SK-N-SH treated with all-trans-retinoic acid at 6 μM for 48 hours (cell line): ENCODE results near the gene GNPAT.

Source experiments
- BACH2 ChIP-seq: fragments of 250-450 bp; sonication (Bioruptor Pico); IDR thresholded peaks from 2 replicates; pipeline ENCODE4 v1.9.0; 2021; ENCODE audit warnings: mild to moderate bottlenecking, borderline replicate concordance
- ESRRG ChIP-seq: fragments of 250-450 bp; sonication (Bioruptor Pico); IDR thresholded peaks from 2 replicates; pipeline ENCODE4 v1.6.1; 2021; ENCODE audit warnings: mild to moderate bottlenecking
- TOX ChIP-seq: fragments of 250-450 bp; sonication (Bioruptor Pico); IDR thresholded peaks from 2 replicates; pipeline ENCODE4 v1.8.0; 2021; ENCODE audit warnings: mild to moderate bottlenecking, moderate library complexity, borderline replicate concordance
- ZFP30 ChIP-seq: fragments of 450-650 bp; formaldehyde crosslinking; IDR thresholded peaks from 2 replicates; pipeline ENCODE4 v1.5.0; 2022; ENCODE audit warnings: mild to moderate bottlenecking, moderate library complexity
- ZNF8 ChIP-seq: fragments of 450-650 bp; formaldehyde crosslinking; IDR thresholded peaks from 2 replicates; pipeline ENCODE4 v1.5.0; 2020; ENCODE audit warnings: mild to moderate bottlenecking, moderate library complexity
- TF ChIP-seq, protein P1 (sequence below): fragments of 250-450 bp; sonication (Bioruptor Pico); IDR thresholded peaks from 2 replicates; pipeline ENCODE4 v1.8.0; 2020; ENCODE audit warnings: mild to moderate bottlenecking, moderate library complexity, borderline replicate concordance
- TF ChIP-seq, protein P2 (sequence below): fragments of 250-450 bp; sonication (Bioruptor Pico); IDR thresholded peaks from 2 replicates; pipeline ENCODE4 v1.5.1; 2020; ENCODE audit warnings: low read depth, mild to moderate bottlenecking, moderate library complexity

DNA sequence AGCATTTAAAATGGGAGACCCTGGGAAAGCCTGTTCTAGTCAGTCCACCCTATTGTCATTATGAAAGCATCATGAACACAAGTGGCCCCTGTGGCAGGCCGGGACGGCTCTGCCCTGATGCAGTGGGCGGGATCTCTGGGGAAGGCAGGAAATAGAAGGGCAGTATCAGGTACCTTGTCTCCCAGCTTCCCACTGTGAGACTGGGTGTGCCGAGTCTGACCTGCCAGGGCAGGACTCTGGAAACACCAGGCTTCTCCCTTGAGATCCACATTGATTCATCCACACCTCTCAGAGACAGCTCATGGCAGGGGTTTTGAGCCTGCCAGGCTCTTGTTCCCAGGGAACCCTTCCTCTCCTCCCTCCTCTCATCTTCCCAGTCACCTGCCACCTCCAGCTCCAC is 24.5 kb upstream of the GNPAT start:
- TF ChIP-seq TOX (CRISPR knock-in tag) (no peak), ESRRG (no peak), ZFP30 (CRISPR knock-in tag) (no peak), BACH2 (CRISPR knock-in tag) (no peak), ZNF8 (CRISPR knock-in tag) (no peak)
- TF ChIP-seq, protein P1, sequence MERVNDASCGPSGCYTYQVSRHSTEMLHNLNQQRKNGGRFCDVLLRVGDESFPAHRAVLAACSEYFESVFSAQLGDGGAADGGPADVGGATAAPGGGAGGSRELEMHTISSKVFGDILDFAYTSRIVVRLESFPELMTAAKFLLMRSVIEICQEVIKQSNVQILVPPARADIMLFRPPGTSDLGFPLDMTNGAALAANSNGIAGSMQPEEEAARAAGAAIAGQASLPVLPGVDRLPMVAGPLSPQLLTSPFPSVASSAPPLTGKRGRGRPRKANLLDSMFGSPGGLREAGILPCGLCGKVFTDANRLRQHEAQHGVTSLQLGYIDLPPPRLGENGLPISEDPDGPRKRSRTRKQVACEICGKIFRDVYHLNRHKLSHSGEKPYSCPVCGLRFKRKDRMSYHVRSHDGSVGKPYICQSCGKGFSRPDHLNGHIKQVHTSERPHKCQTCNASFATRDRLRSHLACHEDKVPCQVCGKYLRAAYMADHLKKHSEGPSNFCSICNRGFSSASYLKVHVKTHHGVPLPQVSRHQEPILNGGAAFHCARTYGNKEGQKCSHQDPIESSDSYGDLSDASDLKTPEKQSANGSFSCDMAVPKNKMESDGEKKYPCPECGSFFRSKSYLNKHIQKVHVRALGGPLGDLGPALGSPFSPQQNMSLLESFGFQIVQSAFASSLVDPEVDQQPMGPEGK, result no peak
- TF ChIP-seq, protein P2, sequence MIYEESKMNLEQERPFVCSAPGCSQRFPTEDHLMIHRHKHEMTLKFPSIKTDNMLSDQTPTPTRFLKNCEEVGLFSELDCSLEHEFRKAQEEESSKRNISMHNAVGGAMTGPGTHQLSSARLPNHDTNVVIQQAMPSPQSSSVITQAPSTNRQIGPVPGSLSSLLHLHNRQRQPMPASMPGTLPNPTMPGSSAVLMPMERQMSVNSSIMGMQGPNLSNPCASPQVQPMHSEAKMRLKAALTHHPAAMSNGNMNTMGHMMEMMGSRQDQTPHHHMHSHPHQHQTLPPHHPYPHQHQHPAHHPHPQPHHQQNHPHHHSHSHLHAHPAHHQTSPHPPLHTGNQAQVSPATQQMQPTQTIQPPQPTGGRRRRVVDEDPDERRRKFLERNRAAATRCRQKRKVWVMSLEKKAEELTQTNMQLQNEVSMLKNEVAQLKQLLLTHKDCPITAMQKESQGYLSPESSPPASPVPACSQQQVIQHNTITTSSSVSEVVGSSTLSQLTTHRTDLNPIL (CRISPR knock-in tag), result no peak
